ENCODE measurements around the gene ZNF766.
"Not testable (repeated sequence)": the region's sequence is repeated elsewhere in the genome, so short reads cannot be mapped to it uniquely, and the experiment has no call there.

ZNF766 gene

DNA sequence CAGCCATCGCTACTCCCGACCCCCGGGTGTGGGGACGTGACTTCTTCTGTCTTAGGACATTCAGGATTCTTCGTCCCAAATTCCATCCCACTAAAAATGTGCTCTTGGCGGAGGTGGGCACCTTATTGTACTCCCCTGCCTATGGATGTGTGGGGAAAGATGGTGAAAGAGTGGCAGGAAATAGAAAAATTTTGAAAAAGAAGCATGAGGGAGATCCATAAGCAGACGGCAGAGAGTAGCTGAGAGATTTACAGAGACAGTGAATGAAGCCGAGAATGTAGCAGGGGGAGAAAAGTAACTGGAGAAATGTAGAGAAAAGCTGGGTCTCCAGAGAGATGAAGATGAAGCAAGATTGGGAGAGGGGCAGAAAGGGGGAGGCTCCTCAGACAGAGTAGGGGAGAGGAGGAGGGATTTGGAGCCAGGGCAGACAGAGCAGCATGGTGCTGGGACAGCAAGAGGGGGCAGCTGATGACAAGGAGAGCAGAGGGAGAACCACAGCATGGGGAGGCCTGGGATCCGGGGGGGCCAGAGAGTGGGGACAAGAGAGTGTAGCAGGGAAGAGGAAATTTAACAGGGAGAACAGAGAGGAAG lies 67.5 kb downstream of the ZNF766 start:
- peak in 3 of 11 experiments; percentile 20 to 57 (median 55); a peak in 3 of 22 replicates for TF ChIP-seq Cebpa-rat (IDR thresholded peaks at IDR 0.05)
- Histone ChIP-seq H3K9me3 (replicated peaks in 1 of 11) (peaks cover 39 to 65% (median 41%) of the 10 kb centered on the region in 11 experiments), H3K36me3 (peaks cover 10 to 59% (median 45%) of the 10 kb centered on the region in 11 experiments), H3K27ac (peak overlapping the region; percentile 93 to 100 (median 99)), H4K20me1 (no peaks in the 10 kb centered on the region), H3K4me3 (peak overlapping the region; percentile 76 to 99 (median 94)), H3K27me3 (no peaks in the 10 kb centered on the region), H3K4me1 (peaks cover 10 to 13% (median 11%) of the 10 kb centered on the region in 10 experiments; a peak in 19 of 20 replicates), H3K4me2 (peak overlapping the region; percentile 81 to 94 (median 89)), H3K9ac (peak overlapping the region; percentile 92 to 100 (median 99))

DNA sequence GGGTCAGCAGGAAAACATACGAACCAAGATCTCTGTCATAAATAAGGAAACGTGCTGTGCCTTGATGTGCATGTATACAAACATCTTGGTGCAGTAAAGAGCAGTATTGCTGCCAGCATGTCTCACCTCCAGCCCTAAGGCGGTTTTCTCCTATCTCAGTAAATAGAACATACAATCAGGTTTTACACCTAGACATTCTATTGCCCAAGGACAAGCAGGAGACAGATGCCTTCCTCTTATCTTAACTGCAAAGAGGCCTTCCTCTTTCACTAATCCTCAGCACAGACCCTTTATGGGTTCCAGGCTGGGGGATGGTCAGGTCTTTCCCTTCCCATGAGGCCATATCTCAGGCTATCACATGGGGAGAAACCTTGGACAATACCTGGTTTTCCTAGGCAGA lies 69.6 kb downstream of the ZNF766 start:
- H3K27ac ChIP-seq: not testable (repeated sequence)

GRCh38 chr19:52343548-52343947 lies 74.2 kb downstream of the ZNF766 start:
- no peaks in the 10 kb centered on the region for H3K27me3 ChIP-seq
- H3K9ac ChIP-seq: no peak overlapping the region
- peaks cover 0 to 57% (median 15%) of the 10 kb centered on the region in 11 experiments; a peak in 14 of 22 replicates for H3K9me3 ChIP-seq (replicated peaks in 1 of 11)
- no peak overlapping the region for H3K4me3 ChIP-seq
- no peak overlapping the region for H3K4me2 ChIP-seq
- peaks cover 37 to 78% (median 59%) of the 10 kb centered on the region in 11 experiments for H3K36me3 ChIP-seq
- TF ChIP-seq Cebpa-rat (IDR thresholded peaks at IDR 0.05): no peak
- H4K20me1 ChIP-seq: no peaks in the 10 kb centered on the region
- no peaks in the 10 kb centered on the region for H3K4me1 ChIP-seq
- 0 out of 22 replicates have a peak overlapping the region, but pooled peaks of 1 of the 11 experiments have one; percentile 10 for H3K27ac ChIP-seq

More for the DNA sequence above, 69.6 kb downstream of the ZNF766 start:
- Histone ChIP-seq H3K36me3 (peaks cover 13 to 55% (median 34%) of the 10 kb centered on the region in 11 experiments; a peak in 21 of 22 replicates), H3K4me1 (peaks cover 10 to 13% (median 11%) of the 10 kb centered on the region in 10 experiments; a peak in 19 of 20 replicates), H3K9me3 (replicated peaks in 1 of 11) (peaks cover 17 to 45% (median 19%) of the 10 kb centered on the region in 11 experiments)
- H3K4me3 ChIP-seq, H3K27me3 ChIP-seq, H3K9ac ChIP-seq, H4K20me1 ChIP-seq, H3K4me2 ChIP-seq: not testable (repeated sequence)

GRCh38 chr19:52345162-52345561 lies 75.8 kb downstream of the ZNF766 start:
- no peak overlapping the region for H3K9ac ChIP-seq
- H3K4me1 ChIP-seq: no peaks in the 10 kb centered on the region
- H3K27ac ChIP-seq: no peak overlapping the region
- H3K4me2 ChIP-seq: no peak overlapping the region
- H3K27me3 ChIP-seq: no peaks in the 10 kb centered on the region
- peaks cover 0 to 59% (median 18%) of the 10 kb centered on the region in 11 experiments; a peak in 13 of 22 replicates for H3K9me3 ChIP-seq (replicated peaks in 1 of 11)
- peaks cover 45 to 80% (median 61%) of the 10 kb centered on the region in 11 experiments for H3K36me3 ChIP-seq
- no peak overlapping the region for H3K4me3 ChIP-seq
- TF ChIP-seq Cebpa-rat (IDR thresholded peaks at IDR 0.05): no peak
- H4K20me1 ChIP-seq: no peaks in the 10 kb centered on the region; a peak in 1 of 22 replicates
